Stomach (tissue), 9 donors: Measurements from ENCODE around the gene PTPN14. TPM values are rescaled to one million over a fixed set of nuclear protein-coding genes. Genes with fewer than 3 reads are reported as not detected.

Source experiments
- DNase-seq, 2 donors: peaks; one replicate each; pipeline versions ENCODE4 v3.0.0 to v3.0.0-alpha.2; 2013 to 2019
- H3K27ac ChIP-seq, 5 donors: fragments of 200-600 bp in 4 of 5; sonication (generic) in 4 of 5; one replicate each; pipeline ENCODE4 v1.5.1; 2013 to 2019; ENCODE audit warnings: mild to moderate bottlenecking in 1 of 5, moderate library complexity in 1 of 5
- H3K27me3 ChIP-seq, 3 donors: fragments of 200-600 bp; sonication (generic); one replicate each; pipeline ENCODE4 v1.5.1; 2017 to 2019; ENCODE audit warnings: mixed run types in 1 of 3
- H3K36me3 ChIP-seq, 4 donors: fragments of 200-600 bp; sonication (generic); 1 replicate in 3 of 4; 2 replicates in 1 of 4; pipeline ENCODE4 v1.5.1; 2016 to 2019
- H3K4me1 ChIP-seq, 4 donors: fragments of 200-600 bp; sonication (generic); one replicate each; pipeline ENCODE4 v1.5.1; 2016 to 2019
- H3K4me3 ChIP-seq, 4 donors: fragments of 200-600 bp; sonication (generic) in 3 of 4; one replicate each; pipeline ENCODE4 v1.5.1; 2016 to 2019; ENCODE audit warnings: mild to moderate bottlenecking in 1 of 4
- H3K9me3 ChIP-seq, 4 donors: fragments of 200-600 bp; sonication (generic); one replicate each; pipeline ENCODE4 v1.5.1; 2016 to 2019
- EP300 ChIP-seq: sonication (generic); formaldehyde crosslinking; IDR thresholded peaks from one replicate; pipeline ENCODE4 v1.6.1; 2017; ENCODE audit warnings: antibody characterized with exemption
- POLR2A ChIP-seq, 4 donors: fragments of 450-650 bp; IDR thresholded peaks; one replicate each; pipeline ENCODE4 v1.6.1; 2016; ENCODE audit warnings: antibody characterized with exemption in 4 of 4, control low read depth in 2 of 4, mild to moderate bottlenecking in 1 of 4, moderate library complexity in 1 of 4
- POLR2AphosphoS5 ChIP-seq, 3 donors: sonication (generic); formaldehyde crosslinking; IDR thresholded peaks; one replicate each; pipeline ENCODE4 v1.6.1; 2016; ENCODE audit warnings: antibody characterized with exemption in 3 of 3
- WGBS, 5 donors: extraction: QIAGEN DNeasy Blood & Tissue Kit in 3 of 5; methylation state at CpG; one replicate each; pipeline versions ENCODE4 v1.1.5 to v1.1.7; 2013 to 2018; 5-methylcytosine and 5-hydroxymethylcytosine counted together
- intact Hi-C: fragments of 100-400 bp; cut with DNase I; formaldehyde crosslinking; loops from one replicate; pipeline ENCODE4 v1.15.1; 2023; ENCODE audit warnings: low total_unique reads
- polyA plus RNA-seq, 3 donors: library from polyadenylated mRNA; stranded (reverse); fragments of 200-250 nt; gene quantifications; one replicate each; pipeline ENCODE4 v1.2.3, GENCODE V29; 2013
- total RNA-seq, 5 donors: library from RNA; depleted of rRNA; stranded (reverse); fragments of >200 nt; gene quantifications; one replicate each; pipeline versions ENCODE4 v1.1.0 to v1.2.3, GENCODE V29; 2014 to 2016
- TF ChIP-seq, protein P1 (sequence below), 7 experiments: fragments of 450-650 bp in 4 of 7; fragments of 200-600 bp in 3 of 7; sonication (generic) in 3 of 7; IDR thresholded peaks; one replicate each; pipeline ENCODE4 v1.5.1; 2016 to 2019; ENCODE audit warnings: antibody characterized with exemption in 7 of 7, control low read depth in 2 of 7, mild to moderate bottlenecking in 1 of 7
- donor health status: healthy with polysubstance abuse.
- donor health status: Bipolar disorder and iron deficiency.
- donor health status: healthy.

The PTPN14 gene
- total and polyA plus RNA-seq, 8 donors: 1.7 to 44.6 (median 9.8) TPM

DNA sequence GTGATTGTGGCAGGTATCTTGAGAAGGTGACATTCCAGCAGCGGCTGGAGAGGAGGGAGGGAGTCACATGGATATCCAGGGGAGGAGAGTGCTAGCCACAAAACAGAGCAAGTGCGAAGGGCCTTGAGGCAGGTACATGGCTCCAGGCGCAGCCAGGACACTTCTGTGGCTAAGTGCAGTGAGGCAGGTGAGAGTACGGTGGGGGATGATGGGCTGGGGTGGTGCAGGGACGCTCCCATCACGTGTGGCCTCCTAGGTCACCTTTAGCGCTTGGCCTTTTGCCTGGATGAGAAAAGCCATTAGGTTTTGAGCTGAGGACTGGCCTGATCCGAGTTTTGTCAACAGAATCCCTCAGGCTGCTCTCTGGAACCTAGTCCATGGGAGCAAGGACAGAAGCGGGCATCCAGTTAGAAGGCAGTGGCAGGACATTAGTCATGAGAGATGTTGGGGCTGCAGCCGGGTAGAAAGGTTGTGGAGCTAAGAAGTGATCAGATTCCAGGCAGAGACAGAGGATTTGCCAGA, 238.8 kb downstream of the PTPN14 start:
- H3K27me3 ChIP-seq: no peaks in the 10 kb centered on the region
- H3K9me3 ChIP-seq: no peaks in the 10 kb centered on the region
- intact Hi-C loops: no loop called here
- no peak for DNase-seq
- TF ChIP-seq EP300 (no peak), POLR2A (IDR thresholded peaks at IDR 0.05) (no peak), POLR2AphosphoS5 (IDR thresholded peaks at IDR 0.05) (no peak)
- TF ChIP-seq, protein P1, sequence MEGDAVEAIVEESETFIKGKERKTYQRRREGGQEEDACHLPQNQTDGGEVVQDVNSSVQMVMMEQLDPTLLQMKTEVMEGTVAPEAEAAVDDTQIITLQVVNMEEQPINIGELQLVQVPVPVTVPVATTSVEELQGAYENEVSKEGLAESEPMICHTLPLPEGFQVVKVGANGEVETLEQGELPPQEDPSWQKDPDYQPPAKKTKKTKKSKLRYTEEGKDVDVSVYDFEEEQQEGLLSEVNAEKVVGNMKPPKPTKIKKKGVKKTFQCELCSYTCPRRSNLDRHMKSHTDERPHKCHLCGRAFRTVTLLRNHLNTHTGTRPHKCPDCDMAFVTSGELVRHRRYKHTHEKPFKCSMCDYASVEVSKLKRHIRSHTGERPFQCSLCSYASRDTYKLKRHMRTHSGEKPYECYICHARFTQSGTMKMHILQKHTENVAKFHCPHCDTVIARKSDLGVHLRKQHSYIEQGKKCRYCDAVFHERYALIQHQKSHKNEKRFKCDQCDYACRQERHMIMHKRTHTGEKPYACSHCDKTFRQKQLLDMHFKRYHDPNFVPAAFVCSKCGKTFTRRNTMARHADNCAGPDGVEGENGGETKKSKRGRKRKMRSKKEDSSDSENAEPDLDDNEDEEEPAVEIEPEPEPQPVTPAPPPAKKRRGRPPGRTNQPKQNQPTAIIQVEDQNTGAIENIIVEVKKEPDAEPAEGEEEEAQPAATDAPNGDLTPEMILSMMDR (IDR thresholded peaks at IDR 0.05): no peak
- H3K4me3 ChIP-seq: no peak overlapping the region
- no peaks in the 10 kb centered on the region for H3K4me1 ChIP-seq
- no peak overlapping the region for H3K27ac ChIP-seq
- WGBS, 5 donors: 76 to 91% (median 84%) methylated on average over 10 of the region's 10 CpGs
- peaks cover 0 to 23% (median 18%) of the 10 kb centered on the region in 4 donors for H3K36me3 ChIP-seq

DNA sequence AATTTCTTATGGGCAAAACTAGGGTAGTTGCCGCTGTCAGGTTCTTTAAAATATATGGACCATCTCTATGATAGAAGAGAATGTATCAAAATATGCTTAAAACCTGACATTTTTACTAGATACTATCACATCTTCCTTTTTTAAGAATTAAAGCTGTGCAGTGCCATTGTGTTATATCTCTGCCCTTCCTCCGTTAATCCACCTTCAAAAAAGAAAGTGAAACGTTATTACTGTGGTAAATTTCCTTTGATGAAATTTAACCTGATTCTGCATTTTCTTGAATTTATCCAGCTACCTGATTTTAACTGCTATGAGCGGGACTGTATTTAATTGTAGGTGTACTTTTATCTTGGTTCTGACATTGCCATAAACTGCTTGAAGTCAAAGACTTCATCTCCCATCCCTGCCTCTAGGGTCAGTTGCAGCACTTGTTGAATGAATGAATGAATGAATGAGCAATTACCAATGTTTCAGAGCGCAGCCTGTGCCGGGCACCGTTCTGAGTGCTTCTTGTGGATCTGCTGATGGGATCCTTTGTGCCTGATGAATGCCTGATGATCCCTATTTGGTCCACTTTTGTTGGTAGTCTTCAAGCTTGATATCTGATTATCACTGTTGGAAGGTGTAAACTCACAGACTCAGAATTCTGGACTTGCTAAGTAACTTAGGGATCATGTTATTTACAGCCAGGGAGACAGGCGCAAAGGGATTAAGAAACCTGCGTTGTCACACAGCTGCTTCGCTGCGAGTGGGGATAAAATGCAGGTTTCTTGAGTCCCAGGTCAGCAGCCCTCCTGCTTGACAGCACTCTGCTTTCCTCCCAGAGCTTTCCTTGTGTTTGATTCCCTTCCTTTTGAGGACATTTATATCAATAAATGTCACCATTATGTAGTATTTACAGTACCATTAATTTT, 240.4 kb downstream of the PTPN14 start:
- intact Hi-C loops: no loop called here
- no peaks in the 10 kb centered on the region for H3K4me1 ChIP-seq
- H3K4me3 ChIP-seq: no peak overlapping the region
- H3K9me3 ChIP-seq: no peaks in the 10 kb centered on the region
- 80 to 84% (median 82%) methylated on average over 11 of the region's 11 CpGs for WGBS, 5 donors
- no peaks in the 10 kb centered on the region for H3K27me3 ChIP-seq
- H3K27ac ChIP-seq: no peak overlapping the region
- TF ChIP-seq POLR2AphosphoS5 (IDR thresholded peaks at IDR 0.05): no peak
- TF ChIP-seq, protein P1 (IDR thresholded peaks at IDR 0.05): no peak
- no peak for TF ChIP-seq POLR2A (IDR thresholded peaks at IDR 0.05)
- no peak for TF ChIP-seq EP300
- peaks cover 0 to 15% (median 12%) of the 10 kb centered on the region in 4 donors for H3K36me3 ChIP-seq
- DNase-seq: no peak

DNA sequence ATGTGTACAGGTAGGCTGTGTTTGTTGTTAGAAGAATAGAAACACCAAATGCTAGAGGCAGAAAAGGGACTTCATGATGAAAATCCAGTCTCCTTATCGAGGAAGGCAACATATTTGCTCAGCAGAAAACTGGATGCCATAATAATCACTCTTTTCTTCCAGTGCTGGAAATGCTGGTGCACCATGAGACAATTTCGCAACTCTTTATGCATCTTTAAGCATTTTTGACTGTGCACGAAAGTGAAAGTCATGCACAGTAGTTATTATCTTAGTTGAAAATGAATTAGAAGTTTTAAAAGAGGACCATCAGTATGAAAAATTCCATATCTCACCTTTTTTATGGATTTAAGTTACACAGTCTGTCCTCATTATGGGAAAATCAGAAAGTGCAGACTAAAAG, 241.4 kb downstream of the PTPN14 start:
- 76 to 82% (median 80%) methylated on average over 3 of the region's 3 CpGs for WGBS, 5 donors
- no peak overlapping the region for H3K4me3 ChIP-seq
- no peaks in the 10 kb centered on the region for H3K9me3 ChIP-seq
- peaks cover 0 to 10% (median 2%) of the 10 kb centered on the region in 4 donors for H3K36me3 ChIP-seq
- DNase-seq: no peak
- intact Hi-C loops: no loop called here
- H3K27ac ChIP-seq: no peak overlapping the region
- H3K27me3 ChIP-seq: no peaks in the 10 kb centered on the region
- TF ChIP-seq, protein P1 (IDR thresholded peaks at IDR 0.05): no peak
- no peak for TF ChIP-seq POLR2A (IDR thresholded peaks at IDR 0.05)
- TF ChIP-seq EP300: no peak
- no peak for TF ChIP-seq POLR2AphosphoS5 (IDR thresholded peaks at IDR 0.05)
- no peaks in the 10 kb centered on the region for H3K4me1 ChIP-seq

DNA sequence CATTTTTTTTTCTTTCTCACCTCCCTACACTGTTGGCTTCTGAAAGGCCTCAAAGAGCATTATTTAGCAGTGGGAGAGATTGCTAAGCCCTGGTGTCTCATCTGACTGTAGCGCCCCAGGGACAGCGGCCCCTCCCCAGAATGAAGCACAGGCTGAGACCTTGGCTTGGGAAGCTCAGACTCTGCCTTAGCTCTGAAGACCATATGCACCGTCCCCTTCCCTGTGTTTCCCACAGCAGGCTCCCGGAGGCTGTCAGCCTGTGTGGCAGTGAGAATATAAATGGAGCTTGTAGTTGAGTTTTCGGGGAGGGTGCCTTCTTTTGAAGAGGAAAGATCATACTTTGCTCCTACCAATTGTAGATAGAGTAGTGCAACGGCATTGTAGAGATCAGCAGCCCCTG, 245.1 kb downstream of the PTPN14 start:
- Histone ChIP-seq H3K4me1 (peaks cover 0 to 8% (median 0%) of the 10 kb centered on the region in 4 donors), H3K4me3 (no peak overlapping the region), H3K27me3 (no peaks in the 10 kb centered on the region), H3K36me3 (peaks cover 0 to 6% (median 0%) of the 10 kb centered on the region in 4 donors), H3K9me3 (no peaks in the 10 kb centered on the region), H3K27ac (no peak overlapping the region)
- no peak for DNase-seq
- WGBS, 5 donors: 88 to 97% (median 94%) methylated on average over 6 of the region's 6 CpGs
- intact Hi-C loops: loop anchor here (10.0 kb wide), 1 partner anchor 1119 kb away; no protein-coding TSS in a partner anchor
- TF ChIP-seq EP300 (no peak), POLR2AphosphoS5 (IDR thresholded peaks at IDR 0.05) (no peak), POLR2A (IDR thresholded peaks at IDR 0.05) (no peak)
- TF ChIP-seq, protein P1 (IDR thresholded peaks at IDR 0.05): no peak
